WTC11 (cell line): ENCODE data around the gene ZNRF1. TPM values are rescaled to one million over a fixed set of nuclear protein-coding genes. Genes with fewer than 3 reads are reported as not detected.
"Not testable (repeated sequence)": the region's sequence is repeated elsewhere in the genome, so short reads cannot be mapped to it uniquely, and the experiment has no call there.

ENCODE experiments used
- ATAC-seq: fragments of 200-7000 bp; cut with Tn5 transposase; 2 replicates; pipeline ENCODE4 v1.10.0; 2021; ENCODE audit warnings: mild to moderate bottlenecking, moderate library complexity
- CTCF ChIA-PET: fragments of 300-600 bp; sonication (Branson Sonifier 250); formaldehyde crosslinking; loops from one replicate; lab custom pipeline; 2021; ENCODE audit warnings: antibody characterized with exemption; lab: Charles Lee
- POLR2A ChIA-PET: fragments of 350-600 bp; sonication (Branson Sonifier 250); formaldehyde crosslinking; loops from one replicate; lab custom pipeline; 2021; ENCODE audit warnings: antibody characterized with exemption; lab: Charles Lee
- DNase-seq: peaks from one replicate; pipeline ENCODE4 v3.0.0; 2021; ENCODE audit warnings: low spot score
- H3K27ac Mint-ChIP-seq: 2 replicates; pipeline ENCODE4 v1.8.0; 2021; ENCODE audit warnings: mixed read lengths
- H3K27me3 Mint-ChIP-seq: 2 replicates; pipeline ENCODE4 v1.8.0; 2021; ENCODE audit warnings: low read depth, mild to moderate bottlenecking, moderate library complexity, mixed read lengths
- H3K36me3 Mint-ChIP-seq: 2 replicates; pipeline ENCODE4 v1.8.0; 2021; ENCODE audit warnings: mixed read lengths
- H3K4me1 Mint-ChIP-seq: 2 replicates; pipeline ENCODE4 v1.8.0; 2022; ENCODE audit warnings: mixed read lengths
- H3K4me3 Mint-ChIP-seq: 2 replicates; pipeline ENCODE4 v1.8.0; 2021; ENCODE audit warnings: mild to moderate bottlenecking, moderate library complexity, mixed read lengths
- H3K9me3 Mint-ChIP-seq: 2 replicates; pipeline ENCODE4 v1.8.0; 2021; ENCODE audit warnings: mixed read lengths
- ATF1 ChIP-seq: sonication (generic); formaldehyde crosslinking; IDR thresholded peaks from 2 replicates; pipeline ENCODE4 v1.8.1; 2023; ENCODE audit warnings: mild to moderate bottlenecking, moderate library complexity, missing genetic modification reagents
- CREM ChIP-seq: sonication (generic); formaldehyde crosslinking; IDR thresholded peaks from 2 replicates; pipeline ENCODE4 v1.8.1; 2022; ENCODE audit warnings: mild to moderate bottlenecking, missing genetic modification reagents, moderate library complexity
- FOXP1 ChIP-seq: sonication (generic); formaldehyde crosslinking; IDR thresholded peaks from 2 replicates; pipeline ENCODE4 v1.8.0; 2022; ENCODE audit warnings: missing genetic modification reagents, mild to moderate bottlenecking, moderate library complexity, borderline replicate concordance
- GABPB1 ChIP-seq: sonication (generic); formaldehyde crosslinking; IDR thresholded peaks from 2 replicates; pipeline ENCODE4 v1.8.1; 2023; ENCODE audit warnings: mild to moderate bottlenecking, missing genetic modification reagents
- HMGA2 ChIP-seq: fragments of 250-450 bp; sonication (Bioruptor Pico); IDR thresholded peaks from 2 replicates; pipeline ENCODE4 v1.4.0; 2021; ENCODE audit warnings: mild to moderate bottlenecking, moderate library complexity
- JUN ChIP-seq: sonication (generic); formaldehyde crosslinking; IDR thresholded peaks from 2 replicates; pipeline ENCODE4 v1.8.0; 2023; ENCODE audit warnings: mild to moderate bottlenecking, missing genetic modification reagents
- KAT7 ChIP-seq: sonication (generic); formaldehyde crosslinking; IDR thresholded peaks from 2 replicates; pipeline ENCODE4 v1.8.1; 2023; ENCODE audit warnings: missing genetic modification reagents, mild to moderate bottlenecking, borderline replicate concordance
- NFYB ChIP-seq: sonication (generic); formaldehyde crosslinking; conservative IDR thresholded peaks from 2 replicates; pipeline ENCODE4 v1.8.0; 2022; ENCODE audit warnings: low read depth, missing genetic modification reagents
- OVOL2 ChIP-seq: fragments of 250-450 bp; sonication (Bioruptor Pico); IDR thresholded peaks from 2 replicates; pipeline ENCODE4 v1.9.0; 2021; ENCODE audit warnings: mild to moderate bottlenecking, borderline replicate concordance
- RELA ChIP-seq: sonication (generic); formaldehyde crosslinking; IDR thresholded peaks from 2 replicates; pipeline ENCODE4 v1.8.1; 2022; ENCODE audit warnings: missing genetic modification reagents, mild to moderate bottlenecking, borderline replicate concordance
- SOX15 ChIP-seq: fragments of 250-450 bp; sonication (Bioruptor Pico); IDR thresholded peaks from 2 replicates; pipeline ENCODE4 v1.9.0; 2021; ENCODE audit warnings: mild to moderate bottlenecking
- TEAD1 ChIP-seq: sonication (generic); formaldehyde crosslinking; IDR thresholded peaks from 2 replicates; pipeline ENCODE4 v1.8.0; 2022; ENCODE audit warnings: mild to moderate bottlenecking, missing genetic modification reagents
- TP53 ChIP-seq: sonication (generic); formaldehyde crosslinking; IDR thresholded peaks from 2 replicates; pipeline ENCODE4 v1.8.1; 2023; ENCODE audit warnings: mild to moderate bottlenecking, missing genetic modification reagents
- ZBTB21 ChIP-seq: sonication (generic); formaldehyde crosslinking; IDR thresholded peaks from 2 replicates; pipeline ENCODE4 v1.8.1; 2023; ENCODE audit warnings: mild to moderate bottlenecking, missing genetic modification reagents, borderline replicate concordance
- ZNF396 ChIP-seq: fragments of 250-450 bp; sonication (Bioruptor Pico); IDR thresholded peaks from 2 replicates; pipeline ENCODE4 v1.8.0; 2021; ENCODE audit warnings: mild to moderate bottlenecking, moderate library complexity, borderline replicate concordance
- total RNA-seq: library from RNA; stranded (reverse); gene quantifications from 3 replicates; pipeline ENCODE4 v1.2.3, GENCODE V29; 2021
- TF ChIP-seq, protein P1 (sequence below): sonication (generic); formaldehyde crosslinking; IDR thresholded peaks from 2 replicates; pipeline ENCODE4 v1.8.0; 2022; ENCODE audit warnings: mild to moderate bottlenecking, missing genetic modification reagents
- TF ChIP-seq, protein P2 (sequence below): fragments of 200-600 bp; IDR thresholded peaks from 2 replicates; pipeline ENCODE4 v1.8.0; 2022; ENCODE audit warnings: antibody characterized with exemption
- TF ChIP-seq, protein P3 (sequence below): sonication (generic); formaldehyde crosslinking; IDR thresholded peaks from 2 replicates; pipeline ENCODE4 v1.8.1; 2023; ENCODE audit warnings: mild to moderate bottlenecking, missing genetic modification reagents, borderline replicate concordance
- TF ChIP-seq, protein P4 (sequence below): sonication (generic); formaldehyde crosslinking; conservative IDR thresholded peaks from 2 replicates; pipeline ENCODE4 v1.8.1; 2022; ENCODE audit warnings: mild to moderate bottlenecking, missing genetic modification reagents
- TF ChIP-seq, protein P5 (sequence below): fragments of 250-450 bp; sonication (Bioruptor Pico); IDR thresholded peaks from 2 replicates; pipeline ENCODE4 v1.8.0; 2021; ENCODE audit warnings: mild to moderate bottlenecking
- TF ChIP-seq, protein P6 (sequence below): sonication (generic); formaldehyde crosslinking; IDR thresholded peaks from 2 replicates; pipeline ENCODE4 v1.8.0; 2022; ENCODE audit warnings: missing genetic modification reagents

ZNRF1 gene
- total RNA-seq, 1 experiment from 2014 or later: 47.6 TPM

DNA sequence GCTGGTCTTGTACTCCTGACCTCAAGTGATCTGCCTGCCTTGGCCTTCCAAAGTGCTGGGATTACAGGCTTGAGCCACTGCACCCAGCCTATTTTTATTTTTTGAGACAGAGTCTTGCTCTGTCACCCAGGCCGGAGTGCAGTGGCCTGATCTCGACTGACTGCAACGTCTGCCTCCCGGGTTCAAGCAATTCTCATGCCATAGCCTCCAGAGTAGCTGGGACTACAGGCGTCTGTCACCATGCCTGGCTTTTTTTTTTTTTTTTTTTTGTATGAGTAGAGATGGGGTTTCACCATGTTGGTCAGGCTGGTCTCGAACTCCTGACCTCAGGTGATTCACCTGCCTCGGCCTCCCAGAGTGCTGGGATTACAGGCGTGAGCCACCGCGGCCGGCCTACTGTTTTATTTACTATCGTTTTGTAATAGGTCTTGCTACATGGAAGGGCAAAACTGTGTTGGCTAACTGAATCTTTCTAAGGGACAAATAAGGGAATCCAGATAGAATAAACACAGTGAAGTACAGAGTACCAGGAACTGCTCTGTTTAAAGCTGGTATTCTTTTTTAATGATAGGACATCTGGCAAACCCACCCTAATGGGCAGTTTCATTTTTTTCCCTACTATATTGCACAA lies 17.7 kb downstream of the ZNRF1 start:
- Mint-ChIP-seq H3K36me3 (peaks cover 24% of the 10 kb centered on the region), H3K4me1 (peaks cover 22% of the 10 kb centered on the region), H3K9me3 (peaks cover 24% of the 10 kb centered on the region)
- ChIA-PET POLR2A (interaction anchor here (1.0 kb wide), 1 partner anchor 18 kb away, joined by 4 read pairs; no protein-coding TSS in a partner anchor), CTCF (interaction anchor here (1.5 to 1.9 kb wide), 2 partner anchors 18 to 45 kb away, joined by 6 read pairs; partner anchors contain the start of gene ZNRF1)
- not testable (repeated sequence) for DNase-seq, H3K4me3 Mint-ChIP-seq, H3K27me3 Mint-ChIP-seq, H3K27ac Mint-ChIP-seq, ATAC-seq
- TF ChIP-seq GABPB1 (CRISPR knock-in tag): 0 out of 2 replicates have a peak, but pooled peaks have one; percentile 18

DNA sequence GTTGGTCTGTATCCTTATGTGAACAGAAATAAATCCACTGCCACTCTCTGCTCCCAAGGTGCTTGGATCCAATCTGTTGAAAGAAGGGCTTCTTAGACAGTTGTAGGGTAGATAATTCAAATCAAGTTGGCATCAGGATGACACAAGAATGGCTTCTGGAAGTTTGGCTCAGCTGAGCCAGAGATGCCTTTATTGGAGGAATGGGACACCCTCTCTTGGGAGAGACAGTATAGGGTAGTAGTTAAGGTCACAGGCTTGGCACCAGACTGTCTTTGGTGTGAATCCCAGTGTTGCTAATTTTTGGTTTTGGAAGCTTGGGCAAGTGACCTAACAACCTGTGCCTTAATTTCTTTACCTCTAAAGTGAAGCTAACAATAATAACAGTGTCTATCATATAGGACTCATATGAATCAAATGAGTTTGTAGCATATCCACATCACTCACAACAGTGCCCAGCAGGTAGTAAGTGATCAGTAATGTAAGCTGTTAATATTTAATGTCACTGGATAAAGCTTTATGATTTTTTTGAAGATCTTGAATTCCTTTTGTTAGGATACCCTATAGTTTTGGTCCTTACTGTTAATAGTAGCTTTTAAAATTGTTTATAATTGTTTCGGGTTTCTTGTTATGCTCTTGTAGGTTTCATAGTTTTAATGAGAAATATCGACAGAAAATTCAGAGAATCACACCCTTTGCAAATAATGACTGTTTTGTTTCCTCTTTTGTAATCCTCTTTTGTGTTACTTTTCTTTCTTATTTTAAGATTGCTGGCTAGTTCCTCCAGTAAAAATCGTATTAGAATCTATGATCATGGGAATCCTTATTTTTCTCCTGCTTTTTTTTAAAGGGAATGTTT lies 19.1 kb downstream of the ZNRF1 start:
- peaks cover 29% of the 10 kb centered on the region for H3K9me3 Mint-ChIP-seq
- H3K4me1 Mint-ChIP-seq: peaks cover 12% of the 10 kb centered on the region
- TF ChIP-seq, protein P1, sequence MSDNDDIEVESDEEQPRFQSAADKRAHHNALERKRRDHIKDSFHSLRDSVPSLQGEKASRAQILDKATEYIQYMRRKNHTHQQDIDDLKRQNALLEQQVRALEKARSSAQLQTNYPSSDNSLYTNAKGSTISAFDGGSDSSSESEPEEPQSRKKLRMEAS (CRISPR knock-in tag): no peak
- TF ChIP-seq OVOL2 (CRISPR knock-in tag) (no peak), FOXP1 (no peak), SOX15 (CRISPR knock-in tag) (no peak), TEAD1 (CRISPR knock-in tag) (no peak), ZNF396 (no peak), NFYB (CRISPR knock-in tag) (no peak), ATF1 (CRISPR knock-in tag) (no peak), JUN (CRISPR knock-in tag) (no peak), RELA (CRISPR knock-in tag) (no peak), KAT7 (CRISPR knock-in tag) (no peak), CREM (CRISPR knock-in tag) (no peak), ZBTB21 (no peak), HMGA2 (CRISPR knock-in tag) (no peak), TP53 (CRISPR knock-in tag) (no peak)
- TF ChIP-seq, protein P2, sequence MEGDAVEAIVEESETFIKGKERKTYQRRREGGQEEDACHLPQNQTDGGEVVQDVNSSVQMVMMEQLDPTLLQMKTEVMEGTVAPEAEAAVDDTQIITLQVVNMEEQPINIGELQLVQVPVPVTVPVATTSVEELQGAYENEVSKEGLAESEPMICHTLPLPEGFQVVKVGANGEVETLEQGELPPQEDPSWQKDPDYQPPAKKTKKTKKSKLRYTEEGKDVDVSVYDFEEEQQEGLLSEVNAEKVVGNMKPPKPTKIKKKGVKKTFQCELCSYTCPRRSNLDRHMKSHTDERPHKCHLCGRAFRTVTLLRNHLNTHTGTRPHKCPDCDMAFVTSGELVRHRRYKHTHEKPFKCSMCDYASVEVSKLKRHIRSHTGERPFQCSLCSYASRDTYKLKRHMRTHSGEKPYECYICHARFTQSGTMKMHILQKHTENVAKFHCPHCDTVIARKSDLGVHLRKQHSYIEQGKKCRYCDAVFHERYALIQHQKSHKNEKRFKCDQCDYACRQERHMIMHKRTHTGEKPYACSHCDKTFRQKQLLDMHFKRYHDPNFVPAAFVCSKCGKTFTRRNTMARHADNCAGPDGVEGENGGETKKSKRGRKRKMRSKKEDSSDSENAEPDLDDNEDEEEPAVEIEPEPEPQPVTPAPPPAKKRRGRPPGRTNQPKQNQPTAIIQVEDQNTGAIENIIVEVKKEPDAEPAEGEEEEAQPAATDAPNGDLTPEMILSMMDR: no peak
- TF ChIP-seq, protein P3, sequence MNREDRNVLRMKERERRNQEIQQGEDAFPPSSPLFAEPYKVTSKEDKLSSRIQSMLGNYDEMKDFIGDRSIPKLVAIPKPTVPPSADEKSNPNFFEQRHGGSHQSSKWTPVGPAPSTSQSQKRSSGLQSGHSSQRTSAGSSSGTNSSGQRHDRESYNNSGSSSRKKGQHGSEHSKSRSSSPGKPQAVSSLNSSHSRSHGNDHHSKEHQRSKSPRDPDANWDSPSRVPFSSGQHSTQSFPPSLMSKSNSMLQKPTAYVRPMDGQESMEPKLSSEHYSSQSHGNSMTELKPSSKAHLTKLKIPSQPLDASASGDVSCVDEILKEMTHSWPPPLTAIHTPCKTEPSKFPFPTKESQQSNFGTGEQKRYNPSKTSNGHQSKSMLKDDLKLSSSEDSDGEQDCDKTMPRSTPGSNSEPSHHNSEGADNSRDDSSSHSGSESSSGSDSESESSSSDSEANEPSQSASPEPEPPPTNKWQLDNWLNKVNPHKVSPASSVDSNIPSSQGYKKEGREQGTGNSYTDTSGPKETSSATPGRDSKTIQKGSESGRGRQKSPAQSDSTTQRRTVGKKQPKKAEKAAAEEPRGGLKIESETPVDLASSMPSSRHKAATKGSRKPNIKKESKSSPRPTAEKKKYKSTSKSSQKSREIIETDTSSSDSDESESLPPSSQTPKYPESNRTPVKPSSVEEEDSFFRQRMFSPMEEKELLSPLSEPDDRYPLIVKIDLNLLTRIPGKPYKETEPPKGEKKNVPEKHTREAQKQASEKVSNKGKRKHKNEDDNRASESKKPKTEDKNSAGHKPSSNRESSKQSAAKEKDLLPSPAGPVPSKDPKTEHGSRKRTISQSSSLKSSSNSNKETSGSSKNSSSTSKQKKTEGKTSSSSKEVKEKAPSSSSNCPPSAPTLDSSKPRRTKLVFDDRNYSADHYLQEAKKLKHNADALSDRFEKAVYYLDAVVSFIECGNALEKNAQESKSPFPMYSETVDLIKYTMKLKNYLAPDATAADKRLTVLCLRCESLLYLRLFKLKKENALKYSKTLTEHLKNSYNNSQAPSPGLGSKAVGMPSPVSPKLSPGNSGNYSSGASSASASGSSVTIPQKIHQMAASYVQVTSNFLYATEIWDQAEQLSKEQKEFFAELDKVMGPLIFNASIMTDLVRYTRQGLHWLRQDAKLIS (CRISPR knock-in tag): no peak
- TF ChIP-seq, protein P4, sequence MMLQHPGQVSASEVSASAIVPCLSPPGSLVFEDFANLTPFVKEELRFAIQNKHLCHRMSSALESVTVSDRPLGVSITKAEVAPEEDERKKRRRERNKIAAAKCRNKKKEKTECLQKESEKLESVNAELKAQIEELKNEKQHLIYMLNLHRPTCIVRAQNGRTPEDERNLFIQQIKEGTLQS: no peak
- TF ChIP-seq, protein P5, sequence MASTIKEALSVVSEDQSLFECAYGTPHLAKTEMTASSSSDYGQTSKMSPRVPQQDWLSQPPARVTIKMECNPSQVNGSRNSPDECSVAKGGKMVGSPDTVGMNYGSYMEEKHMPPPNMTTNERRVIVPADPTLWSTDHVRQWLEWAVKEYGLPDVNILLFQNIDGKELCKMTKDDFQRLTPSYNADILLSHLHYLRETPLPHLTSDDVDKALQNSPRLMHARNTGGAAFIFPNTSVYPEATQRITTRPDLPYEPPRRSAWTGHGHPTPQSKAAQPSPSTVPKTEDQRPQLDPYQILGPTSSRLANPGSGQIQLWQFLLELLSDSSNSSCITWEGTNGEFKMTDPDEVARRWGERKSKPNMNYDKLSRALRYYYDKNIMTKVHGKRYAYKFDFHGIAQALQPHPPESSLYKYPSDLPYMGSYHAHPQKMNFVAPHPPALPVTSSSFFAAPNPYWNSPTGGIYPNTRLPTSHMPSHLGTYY (CRISPR knock-in tag): no peak
- TF ChIP-seq, protein P6, sequence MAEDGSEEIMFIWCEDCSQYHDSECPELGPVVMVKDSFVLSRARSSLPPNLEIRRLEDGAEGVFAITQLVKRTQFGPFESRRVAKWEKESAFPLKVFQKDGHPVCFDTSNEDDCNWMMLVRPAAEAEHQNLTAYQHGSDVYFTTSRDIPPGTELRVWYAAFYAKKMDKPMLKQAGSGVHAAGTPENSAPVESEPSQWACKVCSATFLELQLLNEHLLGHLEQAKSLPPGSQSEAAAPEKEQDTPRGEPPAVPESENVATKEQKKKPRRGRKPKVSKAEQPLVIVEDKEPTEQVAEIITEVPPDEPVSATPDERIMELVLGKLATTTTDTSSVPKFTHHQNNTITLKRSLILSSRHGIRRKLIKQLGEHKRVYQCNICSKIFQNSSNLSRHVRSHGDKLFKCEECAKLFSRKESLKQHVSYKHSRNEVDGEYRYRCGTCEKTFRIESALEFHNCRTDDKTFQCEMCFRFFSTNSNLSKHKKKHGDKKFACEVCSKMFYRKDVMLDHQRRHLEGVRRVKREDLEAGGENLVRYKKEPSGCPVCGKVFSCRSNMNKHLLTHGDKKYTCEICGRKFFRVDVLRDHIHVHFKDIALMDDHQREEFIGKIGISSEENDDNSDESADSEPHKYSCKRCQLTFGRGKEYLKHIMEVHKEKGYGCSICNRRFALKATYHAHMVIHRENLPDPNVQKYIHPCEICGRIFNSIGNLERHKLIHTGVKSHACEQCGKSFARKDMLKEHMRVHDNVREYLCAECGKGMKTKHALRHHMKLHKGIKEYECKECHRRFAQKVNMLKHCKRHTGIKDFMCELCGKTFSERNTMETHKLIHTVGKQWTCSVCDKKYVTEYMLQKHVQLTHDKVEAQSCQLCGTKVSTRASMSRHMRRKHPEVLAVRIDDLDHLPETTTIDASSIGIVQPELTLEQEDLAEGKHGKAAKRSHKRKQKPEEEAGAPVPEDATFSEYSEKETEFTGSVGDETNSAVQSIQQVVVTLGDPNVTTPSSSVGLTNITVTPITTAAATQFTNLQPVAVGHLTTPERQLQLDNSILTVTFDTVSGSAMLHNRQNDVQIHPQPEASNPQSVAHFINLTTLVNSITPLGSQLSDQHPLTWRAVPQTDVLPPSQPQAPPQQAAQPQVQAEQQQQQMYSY (CRISPR knock-in tag): no peak
- DNase-seq: no peak
- ChIA-PET CTCF (interaction anchor here (1.9 kb wide), 1 partner anchor 44 kb away, joined by 6 read pairs; no protein-coding TSS in a partner anchor), POLR2A (interaction anchor here (0.5 kb wide), 1 partner anchor 67 kb away, joined by 4 read pairs; no protein-coding TSS in a partner anchor)
- H3K27me3 Mint-ChIP-seq: no peaks in the 10 kb centered on the region
- H3K4me3 Mint-ChIP-seq: no peak overlapping the region
- ATAC-seq: no peak
- peaks cover 31% of the 10 kb centered on the region for H3K36me3 Mint-ChIP-seq
- H3K27ac Mint-ChIP-seq: peak overlapping the region; percentile 87
